ENCODE measurements around the gene CXADR. TPM values are rescaled to one million over a fixed set of nuclear protein-coding genes. Genes with fewer than 3 reads are reported as not detected.

CXADR gene
- total RNA-seq, 1 donor from 2014 or later: 226 TPM

DNA sequence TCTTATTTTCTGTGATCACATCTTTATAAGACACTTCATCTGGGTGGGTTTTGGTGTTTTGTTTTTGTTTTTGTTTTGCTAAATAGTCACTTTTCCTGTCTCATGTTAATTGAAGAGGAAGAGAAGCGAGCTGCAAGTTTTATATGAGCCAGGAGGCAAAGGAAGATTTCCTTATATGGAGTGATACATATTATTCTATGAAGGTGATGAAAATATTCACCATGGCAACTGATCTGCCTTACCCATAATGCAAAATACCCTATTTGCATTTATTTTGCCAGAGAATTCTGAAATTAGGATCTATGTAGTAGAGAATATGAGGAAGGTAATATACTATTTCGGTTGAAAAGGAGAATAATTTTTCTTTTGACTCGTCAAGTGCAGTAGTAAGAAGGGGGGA lies 13.9 kb downstream of the CXADR start:
- Histone ChIP-seq H3K9ac (peak overlapping the region; percentile 1), H3K27me3 (no peaks in the 10 kb centered on the region), H3K9me3 (ENCODE audit: low read depth) (no peaks in the 10 kb centered on the region), H3K4me2 (no peak overlapping the region), H3K4me3 (no peak overlapping the region), H3K79me2 (ENCODE audit: low read depth) (peaks cover 100% of the 10 kb centered on the region), H2AFZ (replicated peaks) (no peak overlapping the region), H4K20me1 (ENCODE audit: low read depth) (peaks cover 99% of the 10 kb centered on the region), H3K4me1 (peaks cover 18% of the 10 kb centered on the region), H3K27ac (no peak overlapping the region), H3F3A (ENCODE audit: low read depth) (peaks cover 7% of the 10 kb centered on the region), H3K36me3 (no peaks in the 10 kb centered on the region)
- Mint-ChIP-seq H3K9me3 (peaks cover 67% of the 10 kb centered on the region), H3K4me3 (no peak overlapping the region), H3K4me1 (peaks cover 3% of the 10 kb centered on the region), H3K27me3 (ENCODE audit: insufficient read depth, low read depth) (peaks cover 7% of the 10 kb centered on the region), H3K27ac (no peak overlapping the region), H3K36me3 (peaks cover 67% of the 10 kb centered on the region)
- TF ChIP-seq EZH2phosphoT487 (IDR thresholded peaks at IDR 0.05) (no peak), EZH2 (IDR thresholded peaks at IDR 0.05) (no peak)
- TF ChIP-seq, protein P1, sequence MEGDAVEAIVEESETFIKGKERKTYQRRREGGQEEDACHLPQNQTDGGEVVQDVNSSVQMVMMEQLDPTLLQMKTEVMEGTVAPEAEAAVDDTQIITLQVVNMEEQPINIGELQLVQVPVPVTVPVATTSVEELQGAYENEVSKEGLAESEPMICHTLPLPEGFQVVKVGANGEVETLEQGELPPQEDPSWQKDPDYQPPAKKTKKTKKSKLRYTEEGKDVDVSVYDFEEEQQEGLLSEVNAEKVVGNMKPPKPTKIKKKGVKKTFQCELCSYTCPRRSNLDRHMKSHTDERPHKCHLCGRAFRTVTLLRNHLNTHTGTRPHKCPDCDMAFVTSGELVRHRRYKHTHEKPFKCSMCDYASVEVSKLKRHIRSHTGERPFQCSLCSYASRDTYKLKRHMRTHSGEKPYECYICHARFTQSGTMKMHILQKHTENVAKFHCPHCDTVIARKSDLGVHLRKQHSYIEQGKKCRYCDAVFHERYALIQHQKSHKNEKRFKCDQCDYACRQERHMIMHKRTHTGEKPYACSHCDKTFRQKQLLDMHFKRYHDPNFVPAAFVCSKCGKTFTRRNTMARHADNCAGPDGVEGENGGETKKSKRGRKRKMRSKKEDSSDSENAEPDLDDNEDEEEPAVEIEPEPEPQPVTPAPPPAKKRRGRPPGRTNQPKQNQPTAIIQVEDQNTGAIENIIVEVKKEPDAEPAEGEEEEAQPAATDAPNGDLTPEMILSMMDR (IDR thresholded peaks at IDR 0.05): no peak
- DNase-seq (ENCODE audit: low spot score): no peak

DNA sequence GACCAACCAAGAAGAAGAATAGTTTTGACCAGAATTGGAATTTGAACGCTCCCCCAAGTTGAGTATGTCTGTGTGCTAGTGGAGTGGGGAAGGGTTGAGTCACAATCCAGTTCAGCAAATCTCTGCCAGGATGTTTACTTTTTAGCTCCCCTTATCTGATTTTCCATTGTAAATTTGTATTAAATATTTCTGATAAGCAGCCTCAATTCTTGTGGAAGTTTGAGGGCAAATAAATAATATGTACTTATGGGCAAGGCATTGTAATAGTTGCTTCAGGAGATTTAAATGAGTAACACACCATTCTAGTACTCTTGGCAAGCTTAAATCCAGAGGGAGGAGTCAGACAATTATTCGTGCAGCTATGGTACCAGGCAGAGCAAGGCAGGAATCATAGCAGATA lies 14.4 kb downstream of the CXADR start:
- Histone ChIP-seq H3K9me3 (ENCODE audit: low read depth) (no peaks in the 10 kb centered on the region), H2AFZ (replicated peaks) (no peak overlapping the region), H3K27ac (no peak overlapping the region), H3K79me2 (ENCODE audit: low read depth) (peaks cover 100% of the 10 kb centered on the region), H3K9ac (no peak overlapping the region), H3K4me1 (peaks cover 20% of the 10 kb centered on the region), H3K4me3 (no peak overlapping the region), H4K20me1 (ENCODE audit: low read depth) (peaks cover 99% of the 10 kb centered on the region), H3K36me3 (no peaks in the 10 kb centered on the region), H3K27me3 (no peaks in the 10 kb centered on the region), H3F3A (ENCODE audit: low read depth) (peaks cover 7% of the 10 kb centered on the region), H3K4me2 (no peak overlapping the region)
- peaks cover 3% of the 10 kb centered on the region for H3K4me1 Mint-ChIP-seq
- H3K27ac Mint-ChIP-seq: no peak overlapping the region
- no peak for DNase-seq (ENCODE audit: low spot score)
- TF ChIP-seq EZH2phosphoT487 (IDR thresholded peaks at IDR 0.05): no peak
- TF ChIP-seq, protein P1 (IDR thresholded peaks at IDR 0.05): no peak
- TF ChIP-seq EZH2 (IDR thresholded peaks at IDR 0.05): no peak
- H3K36me3 Mint-ChIP-seq: peaks cover 69% of the 10 kb centered on the region
- peaks cover 8% of the 10 kb centered on the region for H3K27me3 Mint-ChIP-seq (ENCODE audit: insufficient read depth, low read depth)
- H3K9me3 Mint-ChIP-seq: peaks cover 70% of the 10 kb centered on the region
- no peak overlapping the region for H3K4me3 Mint-ChIP-seq

DNA sequence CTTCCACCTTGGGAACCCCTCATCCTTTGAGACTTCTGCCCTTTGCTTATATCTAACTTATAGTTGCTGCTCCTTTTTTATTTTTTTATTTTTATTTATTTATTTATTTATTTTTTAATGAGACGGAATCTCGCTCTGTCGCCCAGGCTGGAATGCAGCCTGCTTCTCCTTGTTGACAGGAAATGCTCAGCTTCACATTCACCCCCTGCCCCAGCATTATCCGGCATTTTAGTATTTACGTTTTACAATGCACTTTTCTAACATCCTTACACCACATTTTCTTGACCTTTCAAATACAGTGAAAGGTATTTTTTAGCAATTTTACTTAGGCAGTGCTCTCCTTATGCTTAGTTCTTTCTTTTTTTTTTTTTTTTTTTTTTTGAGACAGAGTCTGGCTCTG lies 14.9 kb downstream of the CXADR start:
- Histone ChIP-seq H3K79me2 (ENCODE audit: low read depth) (peaks cover 100% of the 10 kb centered on the region), H3K36me3 (no peaks in the 10 kb centered on the region), H3K27ac (no peak overlapping the region), H3F3A (ENCODE audit: low read depth) (peaks cover 7% of the 10 kb centered on the region), H3K4me3 (no peak overlapping the region), H3K4me2 (no peak overlapping the region), H3K4me1 (peaks cover 24% of the 10 kb centered on the region), H3K27me3 (no peaks in the 10 kb centered on the region), H2AFZ (replicated peaks) (no peak overlapping the region), H4K20me1 (ENCODE audit: low read depth) (peaks cover 99% of the 10 kb centered on the region), H3K9ac (no peak overlapping the region), H3K9me3 (ENCODE audit: low read depth) (no peaks in the 10 kb centered on the region)
- DNase-seq (ENCODE audit: low spot score): no peak
- peaks cover 70% of the 10 kb centered on the region for H3K9me3 Mint-ChIP-seq
- peaks cover 3% of the 10 kb centered on the region for H3K4me1 Mint-ChIP-seq
- H3K4me3 Mint-ChIP-seq: no peak overlapping the region
- peaks cover 69% of the 10 kb centered on the region for H3K36me3 Mint-ChIP-seq
- peaks cover 8% of the 10 kb centered on the region for H3K27me3 Mint-ChIP-seq (ENCODE audit: insufficient read depth, low read depth)
- H3K27ac Mint-ChIP-seq: no peak overlapping the region
- TF ChIP-seq EZH2 (IDR thresholded peaks at IDR 0.05) (no peak), EZH2phosphoT487 (IDR thresholded peaks at IDR 0.05) (no peak)
- TF ChIP-seq, protein P1 (IDR thresholded peaks at IDR 0.05): no peak
